Eye (tissue), 1 donor: ENCODE results near the gene GJA9.

Experiments used
- DNase-seq: peaks from one replicate; pipeline ENCODE4 v3.0.0-alpha.2; 2015

The GJA9 gene

GRCh38 chr1:38829368-38829767 lies 52.0 kb downstream of the GJA9 start:
- no peak for DNase-seq

- DNase-seq, result no peak
Measured at GRCh38 chr1:38827318-38827717, 54.1 kb downstream of the GJA9 start.

GRCh38 chr1:38826886-38827285 lies 54.5 kb downstream of the GJA9 start:
- DNase-seq, result no peak

- DNase-seq, result peak; percentile 35
Measured at GRCh38 chr1:38826262-38826661, 55.1 kb downstream of the GJA9 start.
